Measurements from ENCODE around the gene PARD3.
A peak's percentile ranks its signal among the peaks of the same experiment; 100 is the strongest.

PARD3 gene

DNA sequence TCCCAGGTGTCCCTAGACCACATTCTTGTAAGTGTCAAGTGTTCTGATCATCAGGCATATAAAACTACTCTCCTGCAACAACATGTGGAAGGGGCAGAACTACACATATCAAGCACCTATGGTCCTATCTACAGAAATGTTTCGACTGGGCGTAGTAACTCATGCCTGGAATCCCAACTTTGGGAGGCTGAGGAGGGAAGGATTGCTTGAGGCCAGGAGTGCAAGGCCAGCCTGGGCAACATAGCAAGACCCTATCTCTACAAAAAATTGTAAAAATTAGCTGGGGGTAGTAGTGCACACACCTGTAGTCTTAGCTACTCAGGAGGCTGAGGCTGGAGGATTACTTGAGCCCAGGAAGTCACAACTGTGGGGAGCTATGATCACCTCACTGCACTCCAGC, 244.2 kb downstream of the PARD3 start:
- no peak for DNase-seq

DNA sequence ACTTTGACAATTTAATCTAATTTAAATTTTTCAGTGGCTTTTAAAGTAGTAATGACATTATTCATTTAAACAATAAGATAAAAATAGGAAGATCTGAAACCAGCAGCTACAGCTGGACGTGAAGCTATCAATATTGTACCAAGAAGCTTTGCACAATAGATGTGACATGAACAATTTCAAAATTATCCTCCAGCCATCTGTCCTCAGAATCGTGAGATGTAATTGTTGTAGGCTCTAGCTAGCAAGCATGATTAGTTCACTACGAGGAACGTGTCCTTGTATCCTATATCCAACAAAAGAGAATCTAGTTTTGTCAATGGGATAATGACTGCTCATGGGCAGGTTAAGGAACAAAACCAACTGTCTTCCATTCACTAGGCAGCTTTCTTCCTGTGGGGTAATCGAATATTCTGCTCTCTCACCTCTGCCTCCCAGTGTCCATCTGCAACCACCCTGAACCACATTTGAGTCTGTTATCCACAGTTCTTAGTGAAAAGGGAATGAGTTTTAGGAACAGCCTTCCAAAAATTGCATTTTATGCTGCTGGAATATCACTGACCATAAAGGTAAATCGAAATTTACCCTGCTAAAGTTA, 247.3 kb downstream of the PARD3 start:
- DNase-seq: no peak

DNA sequence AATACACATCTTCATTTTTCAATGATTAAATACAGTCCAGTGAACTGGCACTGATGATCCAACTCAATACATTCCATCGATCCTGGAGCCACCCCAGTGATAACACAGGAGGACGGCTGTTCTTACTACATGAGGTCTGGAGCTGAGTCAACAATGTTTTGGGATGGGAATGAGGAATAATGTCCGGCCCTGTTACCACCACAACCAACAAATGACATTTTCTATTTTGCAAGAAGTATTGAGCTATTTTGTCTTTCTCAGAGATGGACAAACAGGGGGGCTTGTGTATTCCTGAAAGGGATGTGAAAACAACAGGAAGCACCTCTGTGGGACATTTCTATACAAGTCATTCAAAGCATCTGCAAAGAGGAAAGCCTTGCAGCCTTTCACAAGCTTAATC, 249.2 kb downstream of the PARD3 start:
- DNase-seq: peak; percentile 67

DNA sequence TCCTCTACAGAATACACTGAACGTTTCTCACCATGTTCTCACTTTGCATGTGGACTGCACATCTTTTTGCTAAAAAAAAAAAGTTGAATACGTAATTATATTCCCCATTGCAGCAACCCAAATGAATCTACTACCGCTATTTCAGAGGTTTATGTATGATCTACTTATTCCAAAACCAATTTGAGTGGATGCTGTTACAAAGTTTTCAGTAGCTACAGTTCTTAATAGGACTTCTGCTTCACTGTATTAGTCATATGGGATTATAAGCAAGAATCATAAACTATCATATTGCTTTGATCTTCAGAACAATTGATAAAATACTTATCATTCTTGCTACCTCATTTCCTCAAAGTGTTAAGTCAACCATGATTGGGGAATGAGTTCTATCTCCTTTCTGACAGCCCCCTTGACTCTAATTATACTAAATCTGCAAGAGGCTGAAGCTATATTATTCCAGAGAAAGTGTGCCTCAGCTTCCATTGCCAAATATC, 257.0 kb downstream of the PARD3 start:
- DNase-seq: no peak

DNA sequence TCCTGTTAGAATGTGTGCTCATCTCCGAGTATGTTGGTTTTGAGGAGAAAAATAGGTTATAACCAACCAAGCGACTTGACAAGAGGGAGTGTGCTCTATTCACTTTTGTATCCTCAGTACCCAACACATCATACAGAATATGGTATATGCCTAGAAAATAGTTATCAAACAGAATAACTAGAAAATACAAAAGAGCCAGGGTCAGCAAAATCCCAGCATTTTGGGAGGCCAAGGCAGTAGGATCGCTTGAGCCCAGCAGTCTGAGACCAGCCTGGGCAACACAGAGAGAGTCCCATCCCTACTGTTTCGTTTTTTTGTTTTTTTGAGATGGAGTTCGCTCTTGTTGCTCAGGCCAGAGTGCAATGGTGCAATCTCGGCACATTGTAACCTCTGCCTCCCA, 257.9 kb downstream of the PARD3 start:
- no peak for DNase-seq

DNA sequence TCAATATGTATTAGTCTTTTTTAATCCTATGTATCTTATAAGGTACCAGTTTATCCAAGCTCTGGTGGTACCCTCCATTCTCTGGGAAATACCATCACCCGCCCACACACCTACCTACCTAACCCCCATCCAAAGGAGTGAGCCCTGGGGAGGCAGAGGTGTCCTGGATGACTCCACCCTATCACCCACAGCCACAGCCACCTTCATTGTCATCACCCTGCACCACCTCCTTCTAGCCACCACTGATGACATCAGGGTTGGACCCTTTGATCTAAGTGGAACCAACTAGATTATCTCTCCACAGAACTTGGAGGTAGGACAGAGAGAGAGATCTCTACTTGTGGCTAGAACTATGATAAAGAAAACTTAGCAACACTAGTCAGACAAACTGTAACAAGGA, 259.4 kb downstream of the PARD3 start:
- no peak for DNase-seq

DNA sequence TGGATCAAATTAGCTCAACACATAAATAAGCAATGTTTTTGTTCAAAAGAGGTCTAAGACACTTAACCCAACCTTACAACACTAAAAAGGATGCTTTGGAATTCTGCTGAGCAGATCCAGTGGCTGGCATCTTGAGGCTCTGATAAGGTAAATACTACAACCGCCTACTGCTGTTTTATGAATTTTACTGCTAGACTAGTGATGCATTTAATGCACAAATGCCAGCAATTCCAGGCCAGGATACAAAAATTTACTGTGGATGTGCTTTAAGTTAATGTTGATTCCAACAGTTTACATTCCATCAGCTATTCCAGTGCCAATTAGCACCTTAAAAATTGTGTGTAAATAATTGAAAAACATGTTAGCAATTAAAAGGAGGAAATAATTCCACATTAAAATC, 261.3 kb downstream of the PARD3 start:
- DNase-seq: no peak

DNA sequence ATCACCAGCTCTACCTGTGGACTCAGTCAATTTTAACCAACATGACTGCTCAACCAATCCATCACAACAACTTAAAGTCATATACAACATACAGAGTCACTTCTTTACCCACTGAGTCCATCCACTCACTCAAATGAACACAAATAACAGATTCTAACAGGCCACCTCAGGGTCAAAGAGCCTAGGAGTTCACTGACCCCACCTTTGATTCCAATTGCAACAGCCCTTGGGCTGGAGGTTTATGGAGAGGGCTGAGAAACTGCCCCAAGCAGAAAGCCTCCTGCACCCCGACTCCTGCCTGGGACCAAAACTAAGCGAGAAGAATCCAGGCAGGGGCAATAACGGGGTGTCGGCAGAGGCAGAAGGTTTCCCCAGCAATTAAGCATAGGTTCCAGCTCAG, 263.8 kb downstream of the PARD3 start:
- no peak for DNase-seq

DNA sequence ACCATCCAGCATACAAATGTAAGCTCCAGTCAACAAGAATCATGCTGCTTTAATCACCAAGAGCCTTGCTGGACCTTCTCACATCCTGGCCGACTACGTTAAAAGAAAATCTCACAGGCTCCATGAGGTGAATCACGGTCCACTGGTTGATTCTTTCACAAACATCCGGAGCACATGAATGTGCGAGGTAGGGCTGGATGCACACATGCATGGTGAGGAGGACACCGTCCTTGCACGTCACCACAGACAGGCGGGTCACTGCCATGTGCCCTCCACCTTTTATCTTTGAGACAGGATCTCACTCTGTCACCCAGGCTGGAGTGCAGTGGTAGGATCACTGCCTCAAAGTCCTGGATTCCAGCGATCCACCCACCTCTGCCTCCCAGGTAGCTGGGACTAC, 265.1 kb downstream of the PARD3 start:
- DNase-seq: no peak

DNA sequence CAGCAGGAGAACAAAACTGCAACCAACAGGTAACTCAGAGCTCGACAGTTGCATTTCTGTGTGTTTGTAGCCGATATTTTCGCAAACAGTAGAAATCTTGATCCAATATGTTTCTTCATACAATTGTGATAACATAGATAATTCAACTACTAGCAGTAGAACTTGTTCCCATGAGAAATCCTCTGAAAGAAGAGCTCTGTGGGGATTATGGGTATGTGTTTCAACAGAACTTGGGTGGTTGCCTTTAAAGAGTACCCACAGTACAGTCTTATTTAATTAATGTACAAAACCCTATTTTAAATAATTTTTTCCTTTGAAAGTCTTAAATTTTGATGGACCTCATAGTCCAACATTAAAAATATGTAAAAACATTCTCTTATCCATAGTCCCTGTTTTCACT, 266.1 kb downstream of the PARD3 start:
- DNase-seq: no peak

DNA sequence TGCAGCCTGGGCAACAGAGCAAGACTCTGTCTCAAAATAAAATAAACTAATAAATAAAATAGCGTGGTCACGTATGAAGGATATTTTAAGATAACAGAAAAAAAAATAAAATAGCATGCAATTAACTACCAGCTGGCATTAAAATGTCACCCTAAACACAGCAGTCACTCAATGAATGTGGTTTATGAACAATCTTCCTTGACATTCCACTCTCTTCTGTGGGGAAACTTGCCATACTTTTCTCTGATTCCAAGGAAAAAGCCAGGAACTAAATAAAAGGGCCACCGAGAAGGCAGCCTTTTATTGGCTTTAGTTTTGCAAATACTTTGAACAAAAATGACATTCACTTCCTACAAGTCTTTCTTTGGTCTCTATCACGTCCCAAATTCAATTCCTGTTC, 266.6 kb downstream of the PARD3 start:
- peak; percentile 27 for DNase-seq

DNA sequence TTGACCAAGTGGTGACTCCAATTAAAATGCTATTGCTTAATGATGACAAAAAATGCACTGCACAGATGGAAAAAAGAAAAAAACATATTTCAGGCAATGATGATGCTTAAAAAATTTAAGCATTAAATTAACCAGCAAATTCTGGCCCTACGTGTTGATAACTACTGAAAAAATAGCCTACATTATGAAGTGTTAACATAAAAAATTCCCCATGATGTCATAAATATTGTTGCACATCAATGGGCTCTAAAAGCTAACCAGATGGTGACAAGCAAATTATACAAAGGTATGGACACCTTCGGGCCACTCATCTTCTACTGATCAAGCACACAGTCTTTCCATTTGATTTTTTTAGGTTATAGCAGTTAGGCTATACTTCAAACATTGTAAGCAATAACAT, 267.4 kb downstream of the PARD3 start:
- no peak for DNase-seq

DNA sequence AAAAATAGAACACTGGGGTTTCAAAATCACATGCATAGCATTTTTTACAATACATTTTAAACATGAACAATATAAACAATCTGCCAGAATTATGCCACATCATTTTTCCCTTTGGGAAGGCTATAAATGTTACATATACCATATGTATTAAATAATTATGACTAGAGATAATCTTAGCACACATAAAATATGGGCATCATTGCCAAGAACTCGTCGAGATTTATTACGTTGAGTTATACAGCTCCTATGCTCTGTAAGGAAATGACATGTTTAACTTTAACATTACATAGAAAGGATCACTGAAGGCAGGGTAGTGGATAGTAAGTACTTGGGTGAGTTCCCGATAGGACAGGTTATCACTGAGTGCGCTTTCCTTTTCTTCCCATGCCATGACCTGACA, 267.8 kb downstream of the PARD3 start:
- peak; percentile 70 for DNase-seq

DNA sequence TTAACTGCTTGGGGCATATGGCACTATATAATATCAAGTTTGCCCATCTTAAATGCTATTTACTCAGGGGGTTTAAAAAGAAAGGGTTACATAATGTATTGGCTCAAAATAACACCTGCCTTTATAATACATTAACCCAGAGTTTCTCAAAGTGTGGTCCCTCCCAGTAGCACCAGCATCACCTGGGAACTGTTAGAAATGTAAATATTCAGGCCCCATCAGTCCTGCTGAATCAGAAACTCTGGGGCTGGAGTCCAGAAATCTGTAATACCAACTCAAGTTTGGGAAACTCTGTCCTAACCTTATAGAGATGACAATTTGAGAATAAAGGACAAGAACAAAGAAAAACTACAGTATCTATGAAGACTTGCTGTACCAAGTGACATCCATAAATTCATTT, 270.7 kb downstream of the PARD3 start:
- DNase-seq: no peak

DNA sequence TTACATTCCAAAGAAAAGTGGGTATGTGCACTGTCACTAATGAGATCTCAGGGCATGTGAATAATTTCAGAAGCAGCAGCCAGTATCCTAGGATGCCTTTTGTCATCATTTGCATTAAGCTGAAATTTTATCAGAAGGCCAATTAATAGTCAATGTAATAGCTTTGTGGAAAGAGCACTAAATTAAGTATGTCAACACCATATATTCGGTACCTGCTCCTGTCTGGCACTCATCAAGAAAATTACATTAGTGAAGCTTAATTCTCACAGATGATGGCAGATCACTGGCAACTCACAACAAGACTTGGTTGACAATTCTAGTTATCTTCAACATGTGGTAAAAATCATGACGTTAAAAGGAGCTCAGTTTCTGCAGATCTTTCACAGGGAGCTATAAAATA, 271.4 kb downstream of the PARD3 start:
- DNase-seq: no peak

DNA sequence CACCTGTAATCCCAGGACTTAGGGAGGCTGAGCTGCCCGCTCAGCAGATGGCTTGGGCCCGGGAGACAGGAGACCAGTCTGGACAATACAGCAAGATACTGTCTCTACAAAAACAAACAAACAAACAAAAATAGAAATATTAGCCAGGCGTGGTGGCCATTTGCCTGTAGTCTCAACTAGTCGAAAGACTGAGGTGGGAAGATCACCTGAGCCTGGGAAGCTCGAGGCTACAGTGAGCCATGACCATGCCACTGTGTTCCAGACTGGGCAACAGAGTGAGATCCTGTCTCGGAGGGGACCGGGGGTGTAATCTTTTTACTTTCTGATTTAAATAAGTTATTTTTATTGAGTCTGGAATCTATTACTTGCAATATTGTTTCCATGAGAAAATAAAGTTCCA, 274.6 kb downstream of the PARD3 start:
- no peak for DNase-seq

DNA sequence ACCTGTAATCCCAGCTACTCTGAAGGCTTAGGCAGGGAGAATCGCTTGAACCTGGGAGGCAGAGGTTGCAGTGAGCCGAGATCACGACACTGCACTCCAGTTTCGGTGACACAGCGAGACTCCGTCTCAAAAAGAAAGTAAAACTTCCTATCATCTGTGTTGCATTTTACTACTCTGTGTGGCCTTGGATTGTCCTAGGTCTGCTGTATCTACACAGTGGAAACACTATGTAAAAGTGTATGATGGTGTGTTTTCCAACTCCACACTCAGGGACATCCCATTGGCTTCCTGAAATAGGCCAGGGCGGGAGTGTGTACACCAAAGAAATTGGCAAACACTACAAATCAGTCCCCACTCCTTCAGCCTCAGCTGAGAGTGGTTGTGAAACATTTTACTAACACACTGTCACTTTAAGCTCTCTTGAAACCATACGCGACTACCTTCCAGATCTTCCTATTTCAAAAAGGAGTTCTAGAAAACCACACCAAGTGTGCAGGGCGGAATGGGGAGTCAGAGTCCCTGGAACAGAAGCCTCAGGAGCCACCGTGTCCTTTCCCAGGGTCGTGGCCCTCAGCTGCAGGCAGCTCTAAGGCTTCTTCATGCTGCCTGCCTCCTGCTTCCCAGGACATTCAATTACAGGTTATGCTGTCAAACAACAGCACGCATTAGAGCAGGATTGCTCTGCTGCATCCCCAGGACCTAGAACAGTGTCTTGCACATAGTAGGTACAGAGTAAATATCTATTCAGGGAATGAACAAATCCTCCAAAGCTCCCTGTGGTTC, 275.4 kb downstream of the PARD3 start:
- peak; percentile 45 for DNase-seq

DNA sequence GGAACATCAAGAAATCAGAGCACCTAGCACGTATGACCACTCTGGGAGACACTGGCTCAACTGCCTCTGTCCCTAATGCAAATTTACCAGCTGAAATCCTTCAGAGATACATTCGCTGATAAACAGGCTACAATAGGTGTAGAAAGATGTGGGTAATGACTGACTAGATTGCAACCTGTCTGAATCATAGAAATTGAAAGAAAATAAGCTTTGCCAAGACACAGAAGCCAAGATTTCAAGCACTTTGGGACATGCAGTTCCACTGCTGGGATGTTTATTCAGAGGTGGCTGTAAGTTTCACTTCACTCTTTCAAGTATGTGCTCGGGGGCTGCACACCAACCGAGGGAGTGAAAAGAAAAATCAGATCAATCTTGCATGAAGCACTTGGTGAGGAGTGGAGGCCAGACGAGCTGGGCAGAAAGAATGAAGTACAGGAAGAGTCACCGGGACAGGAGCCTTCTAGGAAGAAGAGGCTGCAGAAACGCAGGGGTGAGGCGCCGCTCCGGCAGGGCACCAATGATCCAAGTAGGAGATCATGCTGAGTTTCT, 276.7 kb downstream of the PARD3 start:
- DNase-seq: no peak

DNA sequence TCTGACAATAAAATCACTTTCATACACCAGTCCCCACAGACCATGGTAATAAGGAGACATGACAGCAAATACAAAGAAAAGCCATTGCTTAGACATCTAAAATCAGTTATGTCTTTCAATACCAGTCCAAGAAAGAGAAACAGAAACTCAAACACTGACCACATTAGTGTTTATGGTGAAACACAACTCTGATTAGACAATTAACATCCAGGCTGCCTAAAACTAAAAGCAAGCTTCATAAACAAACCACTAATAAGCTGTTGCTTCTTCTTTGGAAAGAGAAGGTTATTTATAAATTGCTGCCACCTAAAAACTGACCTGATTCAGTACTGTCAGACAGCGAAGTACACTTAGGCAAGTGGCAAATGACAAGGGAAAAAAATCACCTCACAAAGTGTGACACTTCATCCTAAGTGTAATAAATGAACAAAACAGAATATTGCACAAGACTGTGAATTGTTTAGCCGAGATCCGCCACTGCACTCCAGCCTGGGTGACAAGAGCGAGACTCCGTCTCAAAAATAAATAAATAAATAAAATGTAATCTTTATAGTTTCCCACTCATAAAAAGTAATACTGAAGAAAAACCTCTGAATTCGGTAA, 277.4 kb downstream of the PARD3 start:
- no peak for DNase-seq

DNA sequence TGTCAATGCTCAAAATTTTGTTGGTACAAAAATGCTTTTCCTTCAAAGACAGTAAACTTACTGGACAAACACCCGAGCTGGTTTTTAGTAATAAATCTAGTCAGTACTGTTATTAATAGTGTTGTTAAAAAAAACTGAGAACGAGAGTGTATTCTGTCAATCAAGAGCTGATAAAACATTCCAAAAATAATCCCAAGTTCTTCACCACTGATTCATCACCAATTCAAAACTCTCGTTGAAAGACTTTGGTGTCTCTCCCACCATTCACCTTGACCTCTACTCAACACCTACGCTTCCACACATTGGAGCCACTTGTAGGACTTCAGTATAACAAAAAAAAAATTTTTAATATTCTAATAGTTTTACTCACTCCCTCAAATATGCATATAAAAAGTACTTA, 279.2 kb downstream of the PARD3 start:
- DNase-seq: no peak

DNA sequence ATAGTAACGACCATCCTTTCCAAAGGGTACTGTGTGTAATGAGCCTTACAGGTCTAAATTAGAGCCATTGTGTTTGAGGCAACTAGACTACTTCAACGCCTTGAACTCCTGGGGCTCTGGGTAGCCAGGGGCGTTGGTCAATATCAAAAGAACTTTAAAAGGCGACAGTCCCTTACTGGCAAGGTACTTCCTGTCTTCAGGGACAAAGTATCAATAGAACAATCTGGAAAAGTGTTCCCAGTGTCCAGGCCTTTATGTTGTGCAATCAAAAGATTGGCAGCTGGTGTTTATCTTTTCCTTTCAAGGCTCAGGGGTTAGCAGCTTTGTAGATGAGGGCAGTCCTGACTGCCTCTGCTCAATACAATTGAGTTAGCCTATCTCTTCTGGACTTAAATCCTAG, 284.3 kb downstream of the PARD3 start:
- DNase-seq: no peak

DNA sequence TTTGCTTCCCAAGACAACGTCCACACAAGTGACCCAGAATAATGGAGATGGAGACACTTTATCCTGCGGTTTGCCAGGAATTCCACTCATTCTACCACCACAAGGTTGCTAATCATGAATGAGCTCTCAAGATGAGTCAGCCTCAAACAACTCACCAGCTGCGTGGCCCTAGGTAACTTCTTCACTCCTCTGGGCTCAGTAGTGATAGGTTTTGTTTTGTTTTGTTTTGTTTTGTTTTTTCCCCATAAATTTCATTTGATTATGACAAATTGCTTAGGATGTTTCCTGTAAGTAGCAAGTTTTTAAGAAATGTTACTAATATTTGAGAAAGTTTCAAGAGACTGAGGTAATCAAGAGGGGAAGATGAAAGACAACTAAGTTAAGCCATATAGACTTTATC, 286.8 kb downstream of the PARD3 start:
- peak; percentile 88 for DNase-seq

Data from fibroblast of skin of scalp (primary cell).